HCT116 (cell line): ENCODE results near the gene SHH.

Experiments
- ELF1 ChIP-seq: IDR thresholded peaks from 2 replicates; pipeline ENCODE4 v1.6.1; 2012; ENCODE audit warnings: low read depth, borderline replicate concordance
- EZH2 ChIP-seq: fragments of 200-600 bp; sonication (generic); IDR thresholded peaks from 2 replicates; pipeline ENCODE4 v1.6.1; 2017; ENCODE audit warnings: antibody characterized with exemption, mixed run types
- MAX ChIP-seq: IDR thresholded peaks from 2 replicates; pipeline ENCODE4 v1.6.1; 2012
- TF ChIP-seq, protein P1 (sequence below), 3 experiments: fragments of 200-600 bp in 1 of 3; sonication (generic) in 1 of 3; IDR thresholded peaks in 2 of 3; conservative IDR thresholded peaks in 1 of 3; 2 replicates each; pipeline ENCODE4 v1.5.1; 2012 to 2017; ENCODE audit warnings: low read depth in 2 of 3, low read length in 2 of 3, antibody characterized with exemption in 1 of 3, borderline replicate concordance in 1 of 3, control low read depth in 1 of 3, mild to moderate bottlenecking in 1 of 3, mixed read lengths in 1 of 3, mixed run types in 1 of 3, moderate library complexity in 1 of 3; ENCODE audit not compliant: insufficient read depth in 1 of 3
- TF ChIP-seq, protein P2 (sequence below): IDR thresholded peaks from 2 replicates; pipeline ENCODE4 v1.6.1; 2012; ENCODE audit warnings: low read depth

GRCh38 chr7:155860840-155861479, 48.7 kb upstream of the SHH start:
- TF ChIP-seq, protein P1, sequence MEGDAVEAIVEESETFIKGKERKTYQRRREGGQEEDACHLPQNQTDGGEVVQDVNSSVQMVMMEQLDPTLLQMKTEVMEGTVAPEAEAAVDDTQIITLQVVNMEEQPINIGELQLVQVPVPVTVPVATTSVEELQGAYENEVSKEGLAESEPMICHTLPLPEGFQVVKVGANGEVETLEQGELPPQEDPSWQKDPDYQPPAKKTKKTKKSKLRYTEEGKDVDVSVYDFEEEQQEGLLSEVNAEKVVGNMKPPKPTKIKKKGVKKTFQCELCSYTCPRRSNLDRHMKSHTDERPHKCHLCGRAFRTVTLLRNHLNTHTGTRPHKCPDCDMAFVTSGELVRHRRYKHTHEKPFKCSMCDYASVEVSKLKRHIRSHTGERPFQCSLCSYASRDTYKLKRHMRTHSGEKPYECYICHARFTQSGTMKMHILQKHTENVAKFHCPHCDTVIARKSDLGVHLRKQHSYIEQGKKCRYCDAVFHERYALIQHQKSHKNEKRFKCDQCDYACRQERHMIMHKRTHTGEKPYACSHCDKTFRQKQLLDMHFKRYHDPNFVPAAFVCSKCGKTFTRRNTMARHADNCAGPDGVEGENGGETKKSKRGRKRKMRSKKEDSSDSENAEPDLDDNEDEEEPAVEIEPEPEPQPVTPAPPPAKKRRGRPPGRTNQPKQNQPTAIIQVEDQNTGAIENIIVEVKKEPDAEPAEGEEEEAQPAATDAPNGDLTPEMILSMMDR (IDR thresholded peaks at IDR 0.05 in 2 of 3, conservative IDR thresholded peaks at IDR 0.05 in 1 of 3; ENCODE audit: borderline replicate concordance in 1 of 3, insufficient read depth in 1 of 3, low read depth in 2 of 3, low read length in 2 of 3): no peak
- no peak for TF ChIP-seq ELF1
- TF ChIP-seq MAX: no peak
- TF ChIP-seq EZH2: no peak
- TF ChIP-seq, protein P2, sequence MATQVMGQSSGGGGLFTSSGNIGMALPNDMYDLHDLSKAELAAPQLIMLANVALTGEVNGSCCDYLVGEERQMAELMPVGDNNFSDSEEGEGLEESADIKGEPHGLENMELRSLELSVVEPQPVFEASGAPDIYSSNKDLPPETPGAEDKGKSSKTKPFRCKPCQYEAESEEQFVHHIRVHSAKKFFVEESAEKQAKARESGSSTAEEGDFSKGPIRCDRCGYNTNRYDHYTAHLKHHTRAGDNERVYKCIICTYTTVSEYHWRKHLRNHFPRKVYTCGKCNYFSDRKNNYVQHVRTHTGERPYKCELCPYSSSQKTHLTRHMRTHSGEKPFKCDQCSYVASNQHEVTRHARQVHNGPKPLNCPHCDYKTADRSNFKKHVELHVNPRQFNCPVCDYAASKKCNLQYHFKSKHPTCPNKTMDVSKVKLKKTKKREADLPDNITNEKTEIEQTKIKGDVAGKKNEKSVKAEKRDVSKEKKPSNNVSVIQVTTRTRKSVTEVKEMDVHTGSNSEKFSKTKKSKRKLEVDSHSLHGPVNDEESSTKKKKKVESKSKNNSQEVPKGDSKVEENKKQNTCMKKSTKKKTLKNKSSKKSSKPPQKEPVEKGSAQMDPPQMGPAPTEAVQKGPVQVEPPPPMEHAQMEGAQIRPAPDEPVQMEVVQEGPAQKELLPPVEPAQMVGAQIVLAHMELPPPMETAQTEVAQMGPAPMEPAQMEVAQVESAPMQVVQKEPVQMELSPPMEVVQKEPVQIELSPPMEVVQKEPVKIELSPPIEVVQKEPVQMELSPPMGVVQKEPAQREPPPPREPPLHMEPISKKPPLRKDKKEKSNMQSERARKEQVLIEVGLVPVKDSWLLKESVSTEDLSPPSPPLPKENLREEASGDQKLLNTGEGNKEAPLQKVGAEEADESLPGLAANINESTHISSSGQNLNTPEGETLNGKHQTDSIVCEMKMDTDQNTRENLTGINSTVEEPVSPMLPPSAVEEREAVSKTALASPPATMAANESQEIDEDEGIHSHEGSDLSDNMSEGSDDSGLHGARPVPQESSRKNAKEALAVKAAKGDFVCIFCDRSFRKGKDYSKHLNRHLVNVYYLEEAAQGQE: no peak
